Coronary artery (tissue), 2 donors: ENCODE measurements around the gene MPV17L2.
A peak's percentile ranks its signal among the peaks of the same experiment; 100 is the strongest.

Source experiments
- DNase-seq: peaks from one replicate; pipeline ENCODE4 v3.0.0-alpha.2; 2017; ENCODE audit warnings: low spot score
- H3K27ac ChIP-seq, 2 donors: fragments of 200-600 bp; sonication (generic); one replicate each; pipeline ENCODE4 v1.5.1; 2016 to 2019
- H3K4me3 ChIP-seq: fragments of 200-600 bp; sonication (generic); 2 replicates; pipeline ENCODE4 v1.5.1; 2016; ENCODE audit warnings: mild to moderate bottlenecking, moderate library complexity
- TF ChIP-seq, protein P1 (sequence below): fragments of 200-600 bp; sonication (generic); IDR thresholded peaks from one replicate; pipeline ENCODE4 v1.5.1; 2019; ENCODE audit warnings: antibody characterized with exemption

The MPV17L2 gene

DNA sequence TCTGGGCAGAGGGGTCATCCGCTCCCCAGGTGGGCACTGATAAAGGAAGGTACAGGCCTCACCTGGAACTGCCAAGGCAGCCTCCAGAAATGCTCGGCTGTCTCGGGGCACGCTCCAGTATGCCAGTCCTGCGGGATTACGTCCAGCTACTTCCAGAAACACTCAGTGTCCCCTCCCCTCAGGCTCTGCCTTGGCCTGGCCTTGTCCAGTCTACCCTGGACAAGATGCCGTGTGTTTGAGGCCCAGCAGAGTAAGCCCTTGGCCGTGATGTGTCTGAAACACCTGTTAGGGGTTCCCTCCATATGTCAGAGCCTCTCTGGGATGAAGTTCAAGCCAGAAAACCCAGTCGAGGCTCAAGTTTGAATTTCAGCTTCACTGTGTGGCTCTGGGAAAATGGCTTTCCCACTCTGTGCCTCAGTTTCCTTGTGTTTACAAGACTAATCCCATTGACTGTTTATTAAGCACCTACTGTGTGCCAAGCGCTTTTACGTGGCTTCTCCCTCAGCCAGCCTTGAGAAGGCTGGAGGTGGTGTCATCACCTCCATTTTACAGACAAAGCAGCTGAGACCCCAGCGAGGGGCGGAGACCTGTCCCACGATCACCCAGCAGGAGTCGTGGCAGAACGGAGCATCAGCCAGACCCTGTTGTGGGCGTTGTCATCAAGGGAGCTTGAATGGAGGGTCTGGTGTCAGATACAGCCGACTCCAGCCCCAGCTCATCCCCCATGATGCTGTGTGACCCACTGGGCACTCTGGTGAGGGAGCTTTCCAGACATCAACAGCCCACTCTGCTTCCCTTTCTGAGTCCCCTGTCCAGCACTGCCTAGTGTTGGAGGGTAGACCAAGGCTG, 42.0 kb upstream of the MPV17L2 start:
- Histone ChIP-seq H3K27ac (peak overlapping the region in 1 of 2 donors; percentile 93), H3K4me3 (no peak overlapping the region)
- TF ChIP-seq, protein P1, sequence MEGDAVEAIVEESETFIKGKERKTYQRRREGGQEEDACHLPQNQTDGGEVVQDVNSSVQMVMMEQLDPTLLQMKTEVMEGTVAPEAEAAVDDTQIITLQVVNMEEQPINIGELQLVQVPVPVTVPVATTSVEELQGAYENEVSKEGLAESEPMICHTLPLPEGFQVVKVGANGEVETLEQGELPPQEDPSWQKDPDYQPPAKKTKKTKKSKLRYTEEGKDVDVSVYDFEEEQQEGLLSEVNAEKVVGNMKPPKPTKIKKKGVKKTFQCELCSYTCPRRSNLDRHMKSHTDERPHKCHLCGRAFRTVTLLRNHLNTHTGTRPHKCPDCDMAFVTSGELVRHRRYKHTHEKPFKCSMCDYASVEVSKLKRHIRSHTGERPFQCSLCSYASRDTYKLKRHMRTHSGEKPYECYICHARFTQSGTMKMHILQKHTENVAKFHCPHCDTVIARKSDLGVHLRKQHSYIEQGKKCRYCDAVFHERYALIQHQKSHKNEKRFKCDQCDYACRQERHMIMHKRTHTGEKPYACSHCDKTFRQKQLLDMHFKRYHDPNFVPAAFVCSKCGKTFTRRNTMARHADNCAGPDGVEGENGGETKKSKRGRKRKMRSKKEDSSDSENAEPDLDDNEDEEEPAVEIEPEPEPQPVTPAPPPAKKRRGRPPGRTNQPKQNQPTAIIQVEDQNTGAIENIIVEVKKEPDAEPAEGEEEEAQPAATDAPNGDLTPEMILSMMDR = no peak
- peak; percentile 74 for DNase-seq

DNA sequence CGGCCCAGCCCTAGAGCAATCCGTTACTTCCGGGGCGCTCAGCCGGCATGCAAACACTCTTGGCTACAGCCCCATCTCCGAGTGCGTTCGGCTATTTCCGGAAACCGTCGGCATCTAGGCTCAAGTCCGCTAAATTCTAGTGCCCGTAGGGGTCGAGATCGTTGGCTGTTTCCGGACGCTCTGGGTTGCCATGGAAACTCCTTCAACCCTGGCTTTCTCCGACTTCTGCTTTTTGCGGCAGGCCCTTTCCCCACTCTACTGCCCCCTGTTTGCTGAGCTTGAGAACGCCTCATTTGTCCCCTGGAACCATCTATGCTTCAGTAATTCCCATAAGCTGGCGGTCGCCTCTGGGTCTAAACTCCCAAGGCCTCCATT, 40.6 kb upstream of the MPV17L2 start:
- DNase-seq = peak; percentile 98
- peak overlapping the region; percentile 77 to 93 for H3K27ac ChIP-seq
- TF ChIP-seq, protein P1 = no peak
- peak overlapping the region; percentile 80 for H3K4me3 ChIP-seq

DNA sequence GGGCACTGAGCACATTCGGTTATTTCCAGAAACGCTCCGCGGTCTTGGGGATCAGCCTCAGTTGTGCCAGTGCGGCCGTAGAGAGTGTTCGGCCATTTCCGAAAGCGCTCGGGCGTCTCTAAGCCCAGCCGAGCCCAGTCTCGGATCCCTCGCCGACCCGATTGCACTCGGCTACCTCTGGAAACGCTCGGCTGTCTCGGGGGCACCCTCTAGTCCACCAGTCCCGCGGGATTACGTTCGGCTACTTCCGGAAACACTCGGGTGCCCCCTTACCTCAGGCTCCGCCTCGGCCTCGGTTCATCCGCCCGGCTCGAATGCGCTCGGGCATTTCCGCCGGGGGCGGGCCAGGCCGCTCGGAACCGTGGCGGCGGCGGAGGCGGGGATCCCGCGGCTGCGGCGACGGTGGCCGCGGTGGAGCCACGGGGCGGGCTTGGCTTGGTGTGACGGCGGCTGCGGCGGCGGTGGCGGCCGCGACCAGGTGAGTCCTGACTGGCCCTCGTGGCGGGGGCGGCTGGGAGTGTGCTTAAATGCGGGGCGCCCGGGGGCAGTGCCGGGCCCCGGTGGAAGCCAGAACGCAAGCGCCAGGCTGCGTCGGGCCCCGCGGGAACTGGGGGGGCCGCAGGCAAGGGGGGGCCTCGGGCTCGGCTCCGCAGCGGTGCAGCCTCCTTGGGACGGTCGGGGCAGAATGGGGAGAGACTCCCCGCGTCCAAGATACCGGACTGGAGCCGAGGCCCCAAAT, 40.0 kb upstream of the MPV17L2 start, which contains the start of gene PIK3R2:
Gene PIK3R2, plus strand, starts transcription at position 347 of the 739 bp plus-strand sequence. CDS start 2,717 bp downstream, outside the sequence.
- peak within 1 kb of the TSS; percentile 80 for H3K4me3 ChIP-seq
- TF ChIP-seq, protein P1 = no peak
- DNase-seq = peak; percentile 98
- H3K27ac ChIP-seq = peak within 1 kb of the TSS; percentile 77 to 93

DNA sequence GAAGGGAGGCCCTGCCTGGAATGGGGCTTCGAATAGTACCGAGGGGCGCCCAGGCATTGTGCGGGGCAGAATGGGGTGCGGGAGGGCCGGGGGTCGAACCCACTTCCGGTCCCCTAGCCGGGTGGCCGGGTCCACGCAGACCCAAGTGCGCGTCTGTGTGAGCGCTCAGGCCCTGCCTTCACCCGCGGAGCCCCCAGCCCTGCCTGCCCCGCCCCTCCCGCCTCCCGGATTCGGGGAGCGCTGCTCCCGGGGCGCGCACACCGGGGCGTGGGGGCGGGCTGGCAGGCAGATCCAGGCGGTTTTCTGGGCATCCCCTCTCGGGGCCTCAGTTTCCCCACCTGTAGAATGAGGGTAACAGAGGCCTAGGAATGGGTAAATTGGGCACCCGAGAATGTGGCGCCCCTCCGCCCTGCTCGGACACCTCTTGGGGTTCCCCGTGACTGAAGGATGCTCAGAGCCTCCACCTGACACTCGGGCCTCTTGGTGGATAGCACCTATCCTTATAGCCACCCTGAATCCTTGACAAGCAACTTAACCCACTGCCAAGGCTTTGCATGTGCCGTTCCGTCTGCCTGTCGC, 39.4 kb upstream of the MPV17L2 start:
- DNase-seq = no peak
- Histone ChIP-seq H3K4me3 (peak overlapping the region; percentile 80), H3K27ac (peak overlapping the region; percentile 77 to 93)
- TF ChIP-seq, protein P1 = no peak

DNA sequence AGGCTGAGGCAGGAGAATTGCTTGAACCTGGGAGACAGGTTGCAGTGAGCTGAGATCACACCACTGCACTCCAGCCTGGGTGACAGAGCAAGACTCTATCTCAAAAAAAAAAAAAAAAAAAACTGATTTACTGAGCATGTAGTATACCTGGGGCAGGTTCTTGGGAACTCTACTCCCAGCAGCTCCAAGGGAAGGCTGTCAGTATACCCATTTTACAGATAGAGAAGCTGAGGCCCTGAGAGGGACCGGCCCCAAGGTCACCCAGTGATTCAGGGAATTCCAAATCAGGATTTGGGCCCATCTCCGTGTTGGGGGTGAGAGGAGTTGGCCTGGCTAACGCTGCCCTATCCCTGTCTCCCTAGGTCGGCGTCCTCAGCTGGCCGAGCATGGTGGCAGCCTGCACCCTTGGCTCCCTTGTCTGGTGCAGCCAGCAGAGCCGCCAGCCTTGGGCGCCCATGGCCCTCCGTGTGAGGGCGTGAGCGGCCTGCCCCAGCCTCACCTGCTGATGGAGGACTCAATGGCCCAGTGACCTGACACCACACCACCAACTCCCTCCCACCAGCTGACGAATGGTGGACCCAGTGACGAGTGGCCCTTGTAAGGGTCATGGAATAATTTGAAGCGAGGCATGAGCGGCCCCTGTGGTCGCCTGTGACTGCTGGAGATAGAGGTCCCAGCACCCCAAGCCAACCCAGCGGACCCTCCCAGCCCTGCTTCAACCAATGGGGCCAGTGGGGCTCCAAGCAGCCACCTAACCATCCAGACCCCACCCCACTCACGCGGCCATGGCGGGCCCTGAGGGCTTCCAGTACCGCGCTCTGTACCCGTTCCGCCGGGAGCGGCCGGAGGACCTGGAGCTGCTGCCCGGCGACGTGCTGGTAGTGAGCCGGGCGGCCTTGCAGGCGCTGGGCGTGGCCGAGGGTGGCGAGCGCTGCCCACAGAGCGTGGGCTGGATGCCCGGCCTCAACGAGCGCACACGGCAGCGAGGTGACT, 37.6 kb upstream of the MPV17L2 start:
- no peak overlapping the region for H3K27ac ChIP-seq
- TF ChIP-seq, protein P1 = no peak
- DNase-seq = no peak
- H3K4me3 ChIP-seq = no peak overlapping the region

DNA sequence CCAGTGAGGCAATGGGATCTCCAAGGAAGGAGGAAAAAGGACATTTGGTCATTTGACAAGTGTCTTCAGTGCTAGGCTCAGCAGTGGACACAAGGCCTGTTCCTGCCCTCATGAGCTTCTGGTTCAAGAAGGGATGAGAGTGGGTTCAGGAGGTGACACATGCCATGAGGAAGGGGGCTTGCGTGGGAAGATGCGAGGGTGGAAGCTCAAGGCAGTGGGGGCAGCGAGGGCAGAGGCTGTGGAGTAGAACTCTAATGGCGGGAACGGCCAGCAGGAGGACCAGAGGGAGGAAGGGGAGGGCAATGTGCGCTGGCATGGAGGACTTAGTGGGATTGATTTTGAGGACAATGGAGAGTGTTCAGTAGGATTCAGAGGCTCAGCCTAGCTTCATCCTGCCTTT, 36.8 kb upstream of the MPV17L2 start:
- peak overlapping the region; percentile 40 to 78 for H3K27ac ChIP-seq
- DNase-seq = no peak
- TF ChIP-seq, protein P1 = no peak
- H3K4me3 ChIP-seq = no peak overlapping the region
